ENCODE measurements around the gene ADAM15. TPM values are rescaled to one million over a fixed set of nuclear protein-coding genes. Genes with fewer than 3 reads are reported as not detected.

The ADAM15 gene
- total RNA-seq, 1 donor from 2014 or later = 7.6 TPM

DNA sequence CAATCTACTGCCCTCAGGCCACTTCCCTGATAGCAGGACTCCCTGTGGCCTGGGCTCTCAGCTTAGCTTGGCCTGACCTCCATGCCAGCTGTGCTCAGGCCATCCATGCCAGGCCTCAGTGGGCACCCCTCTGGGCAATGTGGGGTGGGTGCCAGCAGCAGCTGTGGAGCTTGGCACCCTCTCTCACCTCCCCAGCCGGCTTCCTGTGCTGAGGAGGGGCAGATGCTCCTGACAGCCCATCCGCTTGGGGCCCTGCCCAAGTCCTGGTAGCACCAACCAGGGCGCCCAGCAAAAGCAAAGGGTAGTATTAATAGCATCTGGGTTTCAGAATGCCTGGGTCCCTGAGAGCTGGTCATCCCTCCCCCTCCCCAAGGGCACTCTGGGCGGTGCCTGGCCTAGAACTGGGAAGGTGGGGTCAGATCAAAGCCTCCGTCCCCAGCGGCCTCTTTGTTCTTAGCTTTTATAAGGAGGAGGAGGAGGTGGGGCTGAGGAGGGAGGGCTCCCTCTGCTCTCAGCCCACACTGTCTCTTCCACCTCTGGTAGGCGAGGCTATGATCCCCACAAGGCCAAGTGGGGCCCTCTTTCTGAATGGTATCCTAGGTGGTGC lies 18.5 kb downstream of the ADAM15 start:
- DNase-seq = no peak
- Mint-ChIP-seq H3K27ac (ENCODE audit: unreplicated experiment) (no peak overlapping the region), H3K9me3 (ENCODE audit: unreplicated experiment) (peaks cover 4% of the 10 kb centered on the region), H3K4me3 (ENCODE audit: unreplicated experiment) (peak overlapping the region; percentile 46), H3K36me3 (ENCODE audit: unreplicated experiment) (no peaks in the 10 kb centered on the region), H3K4me1 (ENCODE audit: low read depth, unreplicated experiment) (peaks cover 23% of the 10 kb centered on the region), H3K27me3 (ENCODE audit: unreplicated experiment) (peaks cover 11% of the 10 kb centered on the region)
- TF ChIP-seq, protein P1, sequence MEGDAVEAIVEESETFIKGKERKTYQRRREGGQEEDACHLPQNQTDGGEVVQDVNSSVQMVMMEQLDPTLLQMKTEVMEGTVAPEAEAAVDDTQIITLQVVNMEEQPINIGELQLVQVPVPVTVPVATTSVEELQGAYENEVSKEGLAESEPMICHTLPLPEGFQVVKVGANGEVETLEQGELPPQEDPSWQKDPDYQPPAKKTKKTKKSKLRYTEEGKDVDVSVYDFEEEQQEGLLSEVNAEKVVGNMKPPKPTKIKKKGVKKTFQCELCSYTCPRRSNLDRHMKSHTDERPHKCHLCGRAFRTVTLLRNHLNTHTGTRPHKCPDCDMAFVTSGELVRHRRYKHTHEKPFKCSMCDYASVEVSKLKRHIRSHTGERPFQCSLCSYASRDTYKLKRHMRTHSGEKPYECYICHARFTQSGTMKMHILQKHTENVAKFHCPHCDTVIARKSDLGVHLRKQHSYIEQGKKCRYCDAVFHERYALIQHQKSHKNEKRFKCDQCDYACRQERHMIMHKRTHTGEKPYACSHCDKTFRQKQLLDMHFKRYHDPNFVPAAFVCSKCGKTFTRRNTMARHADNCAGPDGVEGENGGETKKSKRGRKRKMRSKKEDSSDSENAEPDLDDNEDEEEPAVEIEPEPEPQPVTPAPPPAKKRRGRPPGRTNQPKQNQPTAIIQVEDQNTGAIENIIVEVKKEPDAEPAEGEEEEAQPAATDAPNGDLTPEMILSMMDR (IDR thresholded peaks at IDR 0.05; ENCODE audit: partially characterized antibody, unreplicated experiment) = no peak

GRCh38 chr1:155070158-155070621 lies 19.1 kb downstream of the ADAM15 start:
- Mint-ChIP-seq H3K27me3 (ENCODE audit: unreplicated experiment) (peaks cover 11% of the 10 kb centered on the region), H3K9me3 (ENCODE audit: unreplicated experiment) (peaks cover 4% of the 10 kb centered on the region), H3K27ac (ENCODE audit: unreplicated experiment) (peak overlapping the region; percentile 59), H3K4me3 (ENCODE audit: unreplicated experiment) (peak overlapping the region; percentile 82), H3K4me1 (ENCODE audit: low read depth, unreplicated experiment) (peaks cover 24% of the 10 kb centered on the region), H3K36me3 (ENCODE audit: unreplicated experiment) (no peaks in the 10 kb centered on the region)
- TF ChIP-seq, protein P1 (IDR thresholded peaks at IDR 0.05; ENCODE audit: partially characterized antibody, unreplicated experiment) = no peak
- DNase-seq = no peak

DNA sequence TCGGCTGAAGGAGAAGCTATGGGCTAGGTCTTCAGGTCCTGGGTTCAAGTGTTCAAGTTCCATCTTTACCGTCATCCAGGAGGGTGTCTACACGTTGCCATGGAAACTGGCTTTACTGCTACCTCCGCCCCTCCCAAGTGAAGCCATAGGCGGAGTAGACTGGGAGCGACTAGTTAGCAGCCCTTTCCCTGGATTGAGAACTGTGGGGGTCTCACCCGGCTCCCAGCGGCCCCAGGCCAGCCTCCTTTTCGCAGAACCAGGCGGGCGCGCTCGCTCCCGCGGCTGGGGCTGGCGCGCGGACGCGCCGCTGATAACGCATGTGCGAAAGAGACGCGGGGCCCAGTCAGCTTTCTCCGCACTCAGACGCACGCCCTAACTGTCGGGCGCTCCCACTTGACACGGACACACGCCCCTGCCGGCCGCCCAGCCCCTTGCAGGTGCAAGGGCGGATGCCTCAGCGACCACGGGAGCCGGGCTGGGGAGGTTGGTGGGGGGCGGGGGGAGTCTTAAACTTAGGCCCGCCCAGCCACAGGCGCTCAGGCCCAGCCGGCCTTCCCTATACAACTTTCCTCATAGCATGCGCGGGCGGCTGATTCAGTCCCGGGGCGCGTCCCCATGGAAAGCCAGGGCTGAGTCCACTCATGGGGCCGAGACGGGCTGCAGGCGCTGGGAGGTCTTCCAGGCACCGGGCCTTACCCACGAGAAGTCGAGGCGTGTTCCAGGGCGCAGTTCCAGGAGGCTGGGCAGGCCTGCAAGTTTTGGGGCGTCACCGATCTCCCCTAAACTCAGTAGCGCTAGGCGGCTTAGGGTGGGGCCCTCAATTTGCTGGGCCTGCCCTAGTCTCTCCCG lies 19.8 kb downstream of the ADAM15 start:
- peak; percentile 89 for DNase-seq
- Mint-ChIP-seq H3K36me3 (ENCODE audit: unreplicated experiment) (no peaks in the 10 kb centered on the region), H3K4me1 (ENCODE audit: low read depth, unreplicated experiment) (peaks cover 30% of the 10 kb centered on the region), H3K9me3 (ENCODE audit: unreplicated experiment) (peaks cover 5% of the 10 kb centered on the region), H3K27ac (ENCODE audit: unreplicated experiment) (peak overlapping the region; percentile 77), H3K4me3 (ENCODE audit: unreplicated experiment) (peak overlapping the region; percentile 86), H3K27me3 (ENCODE audit: unreplicated experiment) (peaks cover 11% of the 10 kb centered on the region)
- TF ChIP-seq, protein P1 (IDR thresholded peaks at IDR 0.05; ENCODE audit: partially characterized antibody, unreplicated experiment) = peak; percentile 79

DNA sequence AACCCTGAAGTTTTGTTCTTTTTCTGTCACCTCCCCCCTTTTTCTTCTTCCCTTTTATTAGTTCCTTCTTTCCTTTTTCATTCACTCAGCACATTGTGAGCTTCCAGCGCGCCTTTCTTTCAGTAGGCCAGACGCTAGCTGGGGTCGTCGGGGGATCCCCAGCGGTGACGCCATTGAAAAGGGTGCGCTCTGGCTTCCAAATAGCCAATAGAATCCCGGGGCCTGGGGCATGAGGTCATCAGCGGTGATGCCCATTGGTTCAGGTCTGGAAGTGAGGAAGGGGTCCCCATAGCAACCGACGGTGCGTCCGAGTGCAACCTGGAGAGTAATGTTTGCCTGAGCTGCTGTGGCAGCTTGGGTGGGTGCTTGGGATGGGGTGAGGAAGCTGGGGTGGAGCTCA lies 20.6 kb downstream of the ADAM15 start:
- peaks cover 13% of the 10 kb centered on the region for H3K27me3 Mint-ChIP-seq (ENCODE audit: unreplicated experiment)
- DNase-seq = peak; percentile 76
- H3K9me3 Mint-ChIP-seq (ENCODE audit: unreplicated experiment) = peaks cover 6% of the 10 kb centered on the region
- TF ChIP-seq, protein P1 (IDR thresholded peaks at IDR 0.05; ENCODE audit: partially characterized antibody, unreplicated experiment) = no peak
- peak overlapping the region; percentile 77 for H3K27ac Mint-ChIP-seq (ENCODE audit: unreplicated experiment)
- no peaks in the 10 kb centered on the region for H3K36me3 Mint-ChIP-seq (ENCODE audit: unreplicated experiment)
- peak overlapping the region; percentile 86 for H3K4me3 Mint-ChIP-seq (ENCODE audit: unreplicated experiment)
- peaks cover 30% of the 10 kb centered on the region for H3K4me1 Mint-ChIP-seq (ENCODE audit: low read depth, unreplicated experiment)
